B cell (primary cell): ENCODE results near the gene CORO2B. TPM values are rescaled to one million over a fixed set of nuclear protein-coding genes. Genes with fewer than 3 reads are reported as not detected.

Experiments
- ATAC-seq: fragments of 200-7000 bp; cut with Tn5 transposase; one replicate; pipeline ENCODE4 v1.10.0; 2021; ENCODE audit warnings: low read depth, mild to moderate bottlenecking, moderate number of reproducible peaks, moderate library complexity
- CTCF ChIA-PET: fragments of 350-600 bp; sonication (Branson Sonifier 250); formaldehyde crosslinking; loops from one replicate; lab custom pipeline; 2021; ENCODE audit warnings: antibody characterized with exemption, inconsistent platforms; lab: Charles Lee
- POLR2A ChIA-PET: fragments of 350-600 bp; sonication (Branson Sonifier 250); formaldehyde crosslinking; loops from one replicate; lab custom pipeline; 2021; ENCODE audit warnings: antibody characterized with exemption; lab: Charles Lee
- DNase-seq: peaks from one replicate; pipeline ENCODE4 v3.0.0; 2013
- H2AFZ ChIP-seq: 2 replicates; pipeline ENCODE4 v1.6.1; 2012; ENCODE audit warnings: mild to moderate bottlenecking, low read depth, low read length; ENCODE audit not compliant: insufficient read depth, poor library complexity, severe bottlenecking
- H3K27ac ChIP-seq, 2 donors: 1 replicate in 1 of 2; 2 replicates in 1 of 2; pipeline ENCODE4 v1.5.1; 2012 to 2013; ENCODE audit warnings: low read length in 2 of 2, mild to moderate bottlenecking in 2 of 2, moderate library complexity in 1 of 2
- H3K27me3 ChIP-seq, 4 experiments: fragments of 200-600 bp in 1 of 4; sonication (generic) in 1 of 4; replicated peaks in 1 of 4; 1 replicate in 2 of 4; 2 replicates in 2 of 4; pipeline versions ENCODE4 v1.6.1 to v1.7.0; 2013 to 2016; ENCODE audit warnings: low read length in 3 of 4, mild to moderate bottlenecking in 2 of 4, mixed read lengths in 1 of 4, moderate library complexity in 1 of 4; ENCODE audit not compliant: insufficient read depth in 4 of 4, control insufficient read depth in 3 of 4; ENCODE audit errors: control extremely low read depth in 1 of 4
- H3K36me3 ChIP-seq, 2 experiments: replicated peaks in 1 of 2; 1 replicate in 1 of 2; 2 replicates in 1 of 2; pipeline versions ENCODE4 v1.6.1 to v1.7.1; 2013; ENCODE audit warnings: low read length in 1 of 2; ENCODE audit not compliant: insufficient read depth in 2 of 2, control insufficient read depth in 1 of 2; ENCODE audit errors: control extremely low read depth in 1 of 2, extremely low read depth in 1 of 2
- H3K4me1 ChIP-seq, 2 donors: fragments of 200-600 bp in 1 of 2; sonication (generic) in 1 of 2; 1 replicate in 1 of 2; 2 replicates in 1 of 2; pipeline versions ENCODE4 v1.5.1 to v1.6.1; 2013 to 2017; ENCODE audit warnings: low read length in 2 of 2; ENCODE audit not compliant: control insufficient read depth in 2 of 2, insufficient read depth in 2 of 2
- H3K4me2 ChIP-seq: replicated peaks from 2 replicates; pipeline ENCODE3; 2012; ENCODE audit warnings: mild to moderate bottlenecking, low read depth, low read length; ENCODE audit not compliant: poor library complexity, severe bottlenecking
- H3K4me3 ChIP-seq, 5 experiments: fragments of 200-600 bp in 1 of 5; sonication (generic) in 1 of 5; 1 replicate in 3 of 5; 2 replicates in 2 of 5; pipeline versions ENCODE4 v1.5.1 to v1.7.0; 2011 to 2016; ENCODE audit warnings: low read length in 4 of 5, mild to moderate bottlenecking in 4 of 5, low read depth in 2 of 5, control low read depth in 1 of 5, moderate library complexity in 1 of 5; ENCODE audit not compliant: insufficient read depth in 1 of 5; ENCODE audit errors: control extremely low read depth in 1 of 5, extremely low read depth in 1 of 5
- H3K79me2 ChIP-seq: fragments of 200-600 bp; sonication (generic); one replicate; pipeline ENCODE4 v1.6.0; 2016; ENCODE audit warnings: low read length; ENCODE audit not compliant: control insufficient read depth, insufficient read depth
- H3K9ac ChIP-seq: fragments of 200-600 bp; sonication (generic); 2 replicates; pipeline ENCODE4 v1.6.1; 2017; ENCODE audit warnings: mild to moderate bottlenecking, low read length, moderate library complexity
- H3K9me3 ChIP-seq, 3 donors: one replicate each; pipeline versions ENCODE4 v1.6.1 to v1.7.1; 2013; ENCODE audit warnings: low read length in 2 of 3; ENCODE audit not compliant: control insufficient read depth in 2 of 3, insufficient read depth in 1 of 3; ENCODE audit errors: control extremely low read depth in 1 of 3
- H4K20me1 ChIP-seq: 2 replicates; pipeline ENCODE4 v1.6.0; 2012; ENCODE audit warnings: mild to moderate bottlenecking, low read length; ENCODE audit not compliant: insufficient read depth, control insufficient read depth, poor library complexity, severe bottlenecking
- H3K27ac Mint-ChIP-seq: one replicate; pipeline ENCODE4 v1.8.0; 2021; ENCODE audit warnings: mixed read lengths
- H3K27me3 Mint-ChIP-seq: one replicate; pipeline ENCODE4 v1.8.0; 2021; ENCODE audit warnings: mixed read lengths
- H3K4me1 Mint-ChIP-seq: one replicate; pipeline ENCODE4 v1.8.0; 2021; ENCODE audit warnings: mixed read lengths
- H3K4me3 Mint-ChIP-seq: one replicate; pipeline ENCODE4 v1.8.0; 2021; ENCODE audit warnings: mixed read lengths
- H3K9me3 Mint-ChIP-seq: one replicate; pipeline ENCODE4 v1.8.0; 2022; ENCODE audit warnings: mixed read lengths; ENCODE audit not compliant: insufficient read depth
- CTCF ChIP-seq: fragments of 200-600 bp; IDR thresholded peaks from one replicate; pipeline ENCODE4 v1.8.0; 2022; ENCODE audit warnings: antibody characterized with exemption, mild to moderate bottlenecking
- EZH2 ChIP-seq: IDR thresholded peaks from 2 replicates; pipeline ENCODE4 v1.6.1; 2012; ENCODE audit warnings: borderline replicate concordance, low read depth, mild to moderate bottlenecking, moderate library complexity, low read length; ENCODE audit not compliant: insufficient read depth, poor library complexity, severe bottlenecking
- WGBS: methylation state at CpG from one replicate; pipeline ENCODE4 v1.1.5; 2013; ENCODE audit warnings: missing lambda C conversion rate; ENCODE audit not compliant: insufficient coverage; 5-methylcytosine and 5-hydroxymethylcytosine counted together
- intact Hi-C: fragments of 100-400 bp; cut with micrococcal nuclease; formaldehyde crosslinking; loops from one replicate; pipeline ENCODE4 v1.10.0; 2022
- polyA plus RNA-seq: library from polyadenylated mRNA; depleted of rRNA; stranded (reverse); fragments of >200 nt; gene quantifications from 2 replicates; pipeline ENCODE4 v1.2.3, GENCODE V29; 2012
- total RNA-seq, 2 donors: library from RNA; stranded (reverse); fragments of 120-200 nt in 1 of 2; gene quantifications; 1 replicate in 1 of 2; 2 replicates in 1 of 2; pipeline versions ENCODE4 v1.2.3 to v1.2.4, GENCODE V29; 2013 to 2022

The CORO2B gene
- total and polyA plus RNA-seq, 2 donors (not counting 1 experiment from before 2014, with no cell fraction given) = 9.5 to 11.3 TPM

GRCh38 chr15:68643216-68643830 is 64.5 kb downstream of the CORO2B start:
- no peak overlapping the region for H2AFZ ChIP-seq
- peaks cover 18% of the 10 kb centered on the region for H3K4me1 Mint-ChIP-seq

More at GRCh38 chr15:68643216-68643830, 64.5 kb downstream of the CORO2B start:
- H3K9me3 ChIP-seq = no peaks in the 10 kb centered on the region
- no peak for ATAC-seq
- H3K4me2 ChIP-seq = no peak overlapping the region
- intact Hi-C loops = no loop called here
- Mint-ChIP-seq H3K4me3 (no peak overlapping the region), H3K27ac (no peak overlapping the region), H3K9me3 (no peaks in the 10 kb centered on the region), H3K27me3 (peaks cover 3% of the 10 kb centered on the region)
- no peak for DNase-seq
- peaks cover 6 to 8% of the 10 kb centered on the region in 2 donors for H3K4me1 ChIP-seq
- H4K20me1 ChIP-seq = no peaks in the 10 kb centered on the region
- H3K36me3 ChIP-seq = no peaks in the 10 kb centered on the region
- WGBS = 92% methylated on average over 5 of the region's 5 CpGs
- no peaks in the 10 kb centered on the region for H3K79me2 ChIP-seq
- no peak overlapping the region for H3K27ac ChIP-seq
- POLR2A ChIA-PET = no interaction called here
- H3K27me3 ChIP-seq = peaks cover 0 to 2% (median 0%) of the 10 kb centered on the region in 4 experiments
- H3K4me3 ChIP-seq = no peak overlapping the region
- TF ChIP-seq EZH2 (no peak), CTCF (no peak)
- CTCF ChIA-PET = interaction anchor here (1.6 kb wide), 1 partner anchor 31 kb away, joined by 6 read pairs; no protein-coding TSS in a partner anchor
- no peak overlapping the region for H3K9ac ChIP-seq
